Gastrocnemius medialis (tissue), 4 donors: Measurements from ENCODE around the gene COX8A. TPM values are rescaled to one million over a fixed set of nuclear protein-coding genes. Genes with fewer than 3 reads are reported as not detected.

Experiments used
- ATAC-seq, 2 donors: fragments of 150-250 bp; one replicate each; pipeline ENCODE4 v1.9.1; 2016
- DNase-seq, 2 donors: peaks; one replicate each; pipeline ENCODE4 v3.0.0-alpha.2; 2019
- H3K27ac ChIP-seq, 4 donors: fragments of 200-600 bp; sonication (generic); 1 replicate in 1 of 4; 2 replicates in 3 of 4; pipeline ENCODE4 v1.5.1; 2016 to 2018; ENCODE audit warnings: mild to moderate bottlenecking in 2 of 4, moderate library complexity in 1 of 4
- H3K27me3 ChIP-seq, 3 donors: fragments of 200-600 bp; sonication (generic) in 2 of 3; 1 replicate in 1 of 3; 2 replicates in 2 of 3; pipeline versions ENCODE4 v1.5.1 to v1.6.0; 2016 to 2019; ENCODE audit warnings: mild to moderate bottlenecking in 1 of 3, moderate library complexity in 1 of 3
- H3K36me3 ChIP-seq, 2 donors: fragments of 200-600 bp; sonication (generic) in 1 of 2; one replicate each; pipeline ENCODE4 v1.5.1; 2017 to 2018
- H3K4me1 ChIP-seq, 2 donors: fragments of 200-600 bp; sonication (generic) in 1 of 2; one replicate each; pipeline ENCODE4 v1.5.1; 2016 to 2017; ENCODE audit warnings: mild to moderate bottlenecking in 2 of 2
- H3K4me3 ChIP-seq, 4 donors: fragments of 200-600 bp; sonication (generic) in 3 of 4; 1 replicate in 1 of 4; 2 replicates in 3 of 4; pipeline ENCODE4 v1.5.1; 2016 to 2019; ENCODE audit warnings: mild to moderate bottlenecking in 2 of 4
- H3K9me3 ChIP-seq, 3 donors: fragments of 200-600 bp; sonication (generic) in 2 of 3; 1 replicate in 1 of 3; 2 replicates in 2 of 3; pipeline ENCODE4 v1.5.1; 2016 to 2019
- CTCF ChIP-seq, 5 experiments: fragments of 450-650 bp in 3 of 5; fragments of 200-600 bp in 2 of 5; sonication (generic) in 2 of 5; IDR thresholded peaks in 4 of 5; conservative IDR thresholded peaks in 1 of 5; 1 replicate in 4 of 5; 2 replicates in 1 of 5; pipeline ENCODE4 v1.5.1; 2016 to 2019; ENCODE audit warnings: antibody characterized with exemption in 5 of 5, mild to moderate bottlenecking in 3 of 5, moderate library complexity in 3 of 5
- POLR2A ChIP-seq, 2 donors: fragments of 450-650 bp; IDR thresholded peaks; one replicate each; pipeline ENCODE4 v1.6.1; 2017; ENCODE audit warnings: antibody characterized with exemption in 2 of 2, mild to moderate bottlenecking in 2 of 2, moderate library complexity in 2 of 2
- in situ Hi-C, 4 donors: fragments of 200-750 bp; cut with MboI; loops; one replicate each; pipeline versions ENCODE4 v1.15.0 to v1.8.0; 2017; ENCODE audit warnings: low sequenced_read_pairs in 4 of 4
- intact Hi-C: fragments of 100-400 bp; cut with DNase I; formaldehyde crosslinking; loops from one replicate; pipeline ENCODE4 v1.15.1; 2023; ENCODE audit warnings: low total_unique reads
- total RNA-seq, 4 donors: library from RNA; depleted of rRNA; stranded (reverse); fragments of >200 nt; gene quantifications; one replicate each; pipeline versions ENCODE4 v1.1.0 to v1.2.3, GENCODE V29; 2016

The COX8A gene
- total RNA-seq, 4 donors from 2014 or later: 812 to 1,326 (median 983) TPM

GRCh38 chr11:64008914-64009633, 34.7 kb downstream of the COX8A start:
- ATAC-seq: no peak
- Histone ChIP-seq H3K9me3 (no peaks in the 10 kb centered on the region), H3K27ac (no peak overlapping the region), H3K4me1 (peaks cover 6 to 10% of the 10 kb centered on the region in 2 donors), H3K36me3 (no peaks in the 10 kb centered on the region), H3K27me3 (no peaks in the 10 kb centered on the region), H3K4me3 (no peak overlapping the region)
- in situ Hi-C loops: no loop called here
- intact Hi-C loops: no loop called here
- no peak for TF ChIP-seq POLR2A (IDR thresholded peaks at IDR 0.05)
- no peak for TF ChIP-seq CTCF (IDR thresholded peaks at IDR 0.05 in 4 of 5, conservative IDR thresholded peaks at IDR 0.05 in 1 of 5)
- no peak for DNase-seq

- no peak overlapping the region for H3K27ac ChIP-seq
- ATAC-seq (no peak), DNase-seq (no peak)
- H3K27me3 ChIP-seq: no peaks in the 10 kb centered on the region
- H3K9me3 ChIP-seq: no peaks in the 10 kb centered on the region
- intact Hi-C loops (no loop called here), in situ Hi-C loops (no loop called here)
- TF ChIP-seq POLR2A (IDR thresholded peaks at IDR 0.05): no peak
- no peak for TF ChIP-seq CTCF (IDR thresholded peaks at IDR 0.05 in 4 of 5, conservative IDR thresholded peaks at IDR 0.05 in 1 of 5)
- no peaks in the 10 kb centered on the region for H3K36me3 ChIP-seq
- H3K4me1 ChIP-seq: peaks cover 6 to 10% of the 10 kb centered on the region in 2 donors
- no peak overlapping the region for H3K4me3 ChIP-seq
These were observed 35.3 kb downstream of the COX8A start for GRCh38 chr11:64009710-64010109.

GRCh38 chr11:64010783-64011182, 36.4 kb downstream of the COX8A start:
- no peak for DNase-seq
- in situ Hi-C loops: no loop called here
- H3K4me3 ChIP-seq: no peak overlapping the region
- H3K27ac ChIP-seq: no peak overlapping the region
- H3K36me3 ChIP-seq: no peaks in the 10 kb centered on the region
- H3K9me3 ChIP-seq: no peaks in the 10 kb centered on the region
- peaks cover 6 to 10% of the 10 kb centered on the region in 2 donors for H3K4me1 ChIP-seq
- no peak for ATAC-seq
- intact Hi-C loops: no loop called here
- H3K27me3 ChIP-seq: no peaks in the 10 kb centered on the region
- TF ChIP-seq CTCF (IDR thresholded peaks at IDR 0.05 in 4 of 5, conservative IDR thresholded peaks at IDR 0.05 in 1 of 5): no peak

- DNase-seq (no peak), ATAC-seq (no peak)
- no peak for TF ChIP-seq POLR2A (IDR thresholded peaks at IDR 0.05)
- TF ChIP-seq CTCF (IDR thresholded peaks at IDR 0.05 in 4 of 5, conservative IDR thresholded peaks at IDR 0.05 in 1 of 5): no peak
- no peak overlapping the region for H3K27ac ChIP-seq
- intact Hi-C loops: no loop called here
- no peak overlapping the region for H3K4me3 ChIP-seq
- no peaks in the 10 kb centered on the region for H3K36me3 ChIP-seq
- H3K27me3 ChIP-seq: no peaks in the 10 kb centered on the region
- H3K9me3 ChIP-seq: no peaks in the 10 kb centered on the region
- H3K4me1 ChIP-seq: peaks cover 6 to 10% of the 10 kb centered on the region in 2 donors
- in situ Hi-C loops: no loop called here
These were observed 37.0 kb downstream of the COX8A start for GRCh38 chr11:64011371-64011770.
